Activated naive CD4-positive, alpha-beta T cell treated with anti-CD3 and anti-CD28 coated beads for 36 hours (primary cell): Measurements from ENCODE around the gene SLFN12. TPM values are rescaled to one million over a fixed set of nuclear protein-coding genes. Genes with fewer than 3 reads are reported as not detected.
"Not testable (repeated sequence)": the region's sequence is repeated elsewhere in the genome, so short reads cannot be mapped to it uniquely, and the experiment has no call there.

Source experiments
- CTCF ChIA-PET: fragments of 350-600 bp; sonication (Branson Sonifier 250); formaldehyde crosslinking; loops from one replicate; lab custom pipeline; 2021; ENCODE audit warnings: antibody characterized with exemption; lab: Charles Lee
- DNase-seq: peaks from one replicate; pipeline ENCODE4 v3.0.0-alpha.2; 2020
- H3K27ac Mint-ChIP-seq: one replicate; pipeline ENCODE4 v1.8.0; 2021; ENCODE audit warnings: mild to moderate bottlenecking, mixed read lengths
- H3K27me3 Mint-ChIP-seq: one replicate; pipeline ENCODE4 v1.8.0; 2021; ENCODE audit warnings: low read depth, mixed read lengths
- H3K36me3 Mint-ChIP-seq: one replicate; pipeline ENCODE4 v1.8.0; 2021; ENCODE audit warnings: low read depth, mixed read lengths
- H3K4me1 Mint-ChIP-seq: one replicate; pipeline ENCODE4 v1.8.0; 2021; ENCODE audit warnings: low read depth, mixed read lengths
- H3K4me3 Mint-ChIP-seq: one replicate; pipeline ENCODE4 v1.8.0; 2021; ENCODE audit warnings: mild to moderate bottlenecking, moderate library complexity, mixed read lengths
- H3K9me3 Mint-ChIP-seq: one replicate; pipeline ENCODE4 v1.8.0; 2021; ENCODE audit warnings: mixed read lengths
- intact Hi-C: fragments of 100-400 bp; cut with micrococcal nuclease; formaldehyde crosslinking; loops from one replicate; pipeline ENCODE4 v1.15.1; 2023
- total RNA-seq, 2 experiments: library from RNA; stranded (reverse); gene quantifications; one replicate each; pipeline ENCODE4 v1.2.3, GENCODE V29; 2021

Gene SLFN12
- total RNA-seq, 2 experiments from 2014 or later: 5.3 to 5.6 TPM

- CTCF ChIA-PET: no interaction called here
- peaks cover 2% of the 10 kb centered on the region for H3K4me1 Mint-ChIP-seq
- H3K36me3 Mint-ChIP-seq: peaks cover 4% of the 10 kb centered on the region
- no peaks in the 10 kb centered on the region for H3K27me3 Mint-ChIP-seq
- no peaks in the 10 kb centered on the region for H3K9me3 Mint-ChIP-seq
- intact Hi-C loops: no loop called here
- no peak for DNase-seq
- no peak overlapping the region for H3K4me3 Mint-ChIP-seq
- no peak overlapping the region for H3K27ac Mint-ChIP-seq
Observed at GRCh38 chr17:35406568-35406967, 25.7 kb downstream of the SLFN12 start.

GRCh38 chr17:35404360-35404759 is 27.9 kb downstream of the SLFN12 start:
- H3K27me3 Mint-ChIP-seq: no peaks in the 10 kb centered on the region
- no peaks in the 10 kb centered on the region for H3K36me3 Mint-ChIP-seq
- no peak overlapping the region for H3K4me3 Mint-ChIP-seq
- no peak overlapping the region for H3K27ac Mint-ChIP-seq
- H3K4me1 Mint-ChIP-seq: peaks cover 2% of the 10 kb centered on the region
- H3K9me3 Mint-ChIP-seq: no peaks in the 10 kb centered on the region
- no peak for DNase-seq
- CTCF ChIA-PET: interaction anchor here (0.5 kb wide), 1 partner anchor 117 kb away, joined by 3 read pairs; no protein-coding TSS in a partner anchor
- intact Hi-C loops: no loop called here

- H3K4me3 Mint-ChIP-seq: not testable (repeated sequence)
- CTCF ChIA-PET: interaction anchor here (0.6 to 0.8 kb wide), 2 partner anchors 70 to 121 kb away, joined by 3 to 4 read pairs; no protein-coding TSS in a partner anchor
Observed at GRCh38 chr17:35393783-35394182, 38.5 kb downstream of the SLFN12 start.

GRCh38 chr17:35390663-35391062 is 41.6 kb downstream of the SLFN12 start:
- Mint-ChIP-seq H3K9me3 (no peaks in the 10 kb centered on the region), H3K4me1 (peaks cover 3% of the 10 kb centered on the region), H3K27me3 (no peaks in the 10 kb centered on the region), H3K4me3 (no peak overlapping the region), H3K27ac (no peak overlapping the region), H3K36me3 (no peaks in the 10 kb centered on the region)
- intact Hi-C loops: no loop called here
- no peak for DNase-seq
- CTCF ChIA-PET: no interaction called here

More at GRCh38 chr17:35393783-35394182, 38.5 kb downstream of the SLFN12 start:
- H3K36me3 Mint-ChIP-seq, H3K27me3 Mint-ChIP-seq, DNase-seq, H3K27ac Mint-ChIP-seq, H3K9me3 Mint-ChIP-seq, intact Hi-C loops, H3K4me1 Mint-ChIP-seq: not testable (repeated sequence)

- no peak overlapping the region for H3K27ac Mint-ChIP-seq
- CTCF ChIA-PET: no interaction called here
- no peak for DNase-seq
- H3K36me3 Mint-ChIP-seq: no peaks in the 10 kb centered on the region
- no peak overlapping the region for H3K4me3 Mint-ChIP-seq
- no peaks in the 10 kb centered on the region for H3K9me3 Mint-ChIP-seq
- peaks cover 3% of the 10 kb centered on the region for H3K4me1 Mint-ChIP-seq
- intact Hi-C loops: no loop called here
- H3K27me3 Mint-ChIP-seq: no peaks in the 10 kb centered on the region
Observed at GRCh38 chr17:35390156-35390555, 42.1 kb downstream of the SLFN12 start.

GRCh38 chr17:35387496-35387895 is 44.8 kb downstream of the SLFN12 start:
- intact Hi-C loops: no loop called here
- CTCF ChIA-PET: interaction anchor here (0.6 kb wide), 1 partner anchor 376 kb away, joined by 4 read pairs; no protein-coding TSS in a partner anchor
- H3K9me3 Mint-ChIP-seq: peaks cover 4% of the 10 kb centered on the region
- H3K27me3 Mint-ChIP-seq: no peaks in the 10 kb centered on the region
- DNase-seq: no peak
- H3K4me1 Mint-ChIP-seq: no peaks in the 10 kb centered on the region
- no peaks in the 10 kb centered on the region for H3K36me3 Mint-ChIP-seq
- no peak overlapping the region for H3K4me3 Mint-ChIP-seq
- H3K27ac Mint-ChIP-seq: no peak overlapping the region

GRCh38 chr17:35377706-35378105 is 54.6 kb downstream of the SLFN12 start:
- Mint-ChIP-seq H3K36me3 (peaks cover 2% of the 10 kb centered on the region), H3K27me3 (no peaks in the 10 kb centered on the region), H3K4me1 (peaks cover 20% of the 10 kb centered on the region), H3K9me3 (no peaks in the 10 kb centered on the region), H3K27ac (no peak overlapping the region), H3K4me3 (no peak overlapping the region)
- intact Hi-C loops: loop anchor here (10.0 kb wide), 2 partner anchors 163 to 427 kb away; partner anchors contain the start of gene TAF15
- DNase-seq: no peak
- CTCF ChIA-PET: no interaction called here

GRCh38 chr17:35377068-35377467 is 55.2 kb downstream of the SLFN12 start:
- CTCF ChIA-PET: no interaction called here
- Mint-ChIP-seq H3K27ac (no peak overlapping the region), H3K27me3 (no peaks in the 10 kb centered on the region), H3K36me3 (peaks cover 4% of the 10 kb centered on the region), H3K9me3 (no peaks in the 10 kb centered on the region), H3K4me1 (peaks cover 20% of the 10 kb centered on the region), H3K4me3 (no peak overlapping the region)
- intact Hi-C loops: loop anchor here (10.0 kb wide), 2 partner anchors 162 to 428 kb away; partner anchors contain the start of gene TAF15
- DNase-seq: no peak

GRCh38 chr17:35376245-35376644 is 56.1 kb downstream of the SLFN12 start:
- DNase-seq: no peak
- Mint-ChIP-seq H3K27ac (no peak overlapping the region), H3K9me3 (peaks cover 2% of the 10 kb centered on the region), H3K4me3 (no peak overlapping the region), H3K4me1 (peaks cover 29% of the 10 kb centered on the region), H3K36me3 (peaks cover 11% of the 10 kb centered on the region), H3K27me3 (no peaks in the 10 kb centered on the region)
- CTCF ChIA-PET: no interaction called here
- intact Hi-C loops: loop anchor here (10.0 kb wide), 2 partner anchors 161 to 429 kb away; partner anchors contain the start of gene TAF15

- peaks cover 13% of the 10 kb centered on the region for H3K9me3 Mint-ChIP-seq
- intact Hi-C loops: loop anchor here (1.0 to 10.0 kb wide), 6 partner anchors 73 to 430 kb away; partner anchors contain the start of genes SLFN13, SLFN5 and TAF15
- peaks cover 25% of the 10 kb centered on the region for H3K36me3 Mint-ChIP-seq
- CTCF ChIA-PET: no interaction called here
- H3K27me3 Mint-ChIP-seq: no peaks in the 10 kb centered on the region
- peak overlapping the region; percentile 99 for H3K27ac Mint-ChIP-seq
- H3K4me3 Mint-ChIP-seq: peak overlapping the region; percentile 96
- no peak for DNase-seq
- peaks cover 40% of the 10 kb centered on the region for H3K4me1 Mint-ChIP-seq
Observed at GRCh38 chr17:35374766-35375344, 57.4 kb downstream of the SLFN12 start.

GRCh38 chr17:35373984-35374765 is 58.1 kb downstream of the SLFN12 start:
- CTCF ChIA-PET: interaction anchor here (0.6 to 1.4 kb wide), 7 partner anchors 44 to 233 kb away, joined by 3 to 5 read pairs (median 3); partner anchors contain the start of gene NLE1
- no peaks in the 10 kb centered on the region for H3K27me3 Mint-ChIP-seq
- H3K4me3 Mint-ChIP-seq: peak overlapping the region; percentile 96
- H3K9me3 Mint-ChIP-seq: peaks cover 13% of the 10 kb centered on the region
- H3K36me3 Mint-ChIP-seq: peaks cover 32% of the 10 kb centered on the region
- peaks cover 47% of the 10 kb centered on the region for H3K4me1 Mint-ChIP-seq
- H3K27ac Mint-ChIP-seq: peak overlapping the region; percentile 99
- peak; percentile 66 for DNase-seq
- intact Hi-C loops: loop anchor here (1.0 to 10.0 kb wide), 10 partner anchors 58 to 431 kb away; partner anchors contain the start of genes SLFN12, SLFN12L, SLFN13 and SLFN5

GRCh38 chr17:35373534-35373983 is 58.7 kb downstream of the SLFN12 start, which contains the start of gene SLFN11:
Gene SLFN11, minus strand, starts transcription at chr17:35373621. Its CDS starts 9,814 bp downstream, at chr17:35363807.
- Mint-ChIP-seq H3K4me1 (peaks cover 52% of the 10 kb centered on the region), H3K36me3 (peaks cover 32% of the 10 kb centered on the region), H3K27me3 (no peaks in the 10 kb centered on the region), H3K9me3 (peaks cover 13% of the 10 kb centered on the region), H3K4me3 (peak within 1 kb of the TSS; percentile 96), H3K27ac (peak within 1 kb of the TSS; percentile 99)
- intact Hi-C loops: loop anchor here (1.0 to 10.0 kb wide), 6 partner anchors 59 to 431 kb away; partner anchors contain the start of genes SLFN12, SLFN12L and TAF15
- peak; percentile 93 for DNase-seq
- CTCF ChIA-PET: interaction anchor here (0.6 to 1.4 kb wide), 8 partner anchors 43 to 232 kb away, joined by 3 to 7 read pairs (median 4); partner anchors contain the start of gene NLE1
